PC-9 (cell line): ENCODE measurements around the gene FBXO41. TPM values are rescaled to one million over a fixed set of nuclear protein-coding genes. Genes with fewer than 3 reads are reported as not detected.

Experiments used
- BruUV-seq: library from RNA; stranded (reverse); fragments of 400-500 nt; replicated peaks from 2 replicates; lab custom pipeline; 2021; lab: Mats Ljungman, UMichigan
- CTCF ChIA-PET: fragments of 300-600 bp; sonication (Branson Sonifier 250); formaldehyde crosslinking; loops from one replicate; lab custom pipeline; 2022; ENCODE audit warnings: antibody characterized with exemption; lab: Charles Lee
- POLR2A ChIA-PET: fragments of 300-600 bp; sonication (Branson Sonifier 250); formaldehyde crosslinking; loops from one replicate; lab custom pipeline; 2022; ENCODE audit warnings: antibody characterized with exemption; ENCODE audit not compliant: unreplicated experiment; lab: Charles Lee
- DNase-seq, 2 experiments: peaks; one replicate each; pipeline versions ENCODE4 v3.0.0 to v3.0.0-alpha.2; 2015 to 2022; ENCODE audit warnings: mixed read lengths in 1 of 2
- H2AFZ ChIP-seq: fragments of 200-600 bp; sonication (generic); 2 replicates; pipeline ENCODE4 v1.8.1; 2017; ENCODE audit warnings: antibody characterized with exemption
- H3F3A ChIP-seq: fragments of 200-600 bp; sonication (generic); 2 replicates; pipeline ENCODE4 v1.8.1; 2017; ENCODE audit warnings: antibody characterized with exemption, mild to moderate bottlenecking, low read depth; ENCODE audit not compliant: insufficient read depth
- H3K27ac ChIP-seq: fragments of 200-600 bp; sonication (generic); 2 replicates; pipeline ENCODE4 v1.6.1; 2016; ENCODE audit warnings: mixed run types
- H3K27me3 ChIP-seq: fragments of 200-600 bp; sonication (generic); 2 replicates; pipeline ENCODE4 v1.6.1; 2016; ENCODE audit warnings: low read depth, mixed run types; ENCODE audit not compliant: insufficient read depth
- H3K36me3 ChIP-seq: fragments of 200-600 bp; sonication (generic); 2 replicates; pipeline ENCODE4 v1.6.1; 2016; ENCODE audit warnings: low read depth, mixed run types
- H3K4me1 ChIP-seq: fragments of 200-600 bp; sonication (generic); replicated peaks from 2 replicates; pipeline ENCODE4 v1.6.1; 2016; ENCODE audit warnings: mixed run types; ENCODE audit not compliant: insufficient read depth
- H3K4me2 ChIP-seq: fragments of 200-600 bp; sonication (generic); 2 replicates; pipeline ENCODE4 v1.6.1; 2017; ENCODE audit warnings: mixed run types
- H3K4me3 ChIP-seq: fragments of 200-600 bp; sonication (generic); 2 replicates; pipeline ENCODE4 v1.6.1; 2016; ENCODE audit warnings: mixed run types
- H3K79me2 ChIP-seq: fragments of 200-600 bp; sonication (generic); 2 replicates; pipeline ENCODE4 v1.6.1; 2017; ENCODE audit warnings: low read depth, mixed run types
- H3K9me2 ChIP-seq: fragments of 200-600 bp; sonication (generic); 2 replicates; pipeline ENCODE4 v1.8.1; 2017; ENCODE audit warnings: mild to moderate bottlenecking; ENCODE audit not compliant: insufficient read depth
- H3K9me3 ChIP-seq: fragments of 200-600 bp; sonication (generic); 2 replicates; pipeline ENCODE4 v1.8.1; 2016; ENCODE audit warnings: low read depth; ENCODE audit not compliant: insufficient read depth
- H4K20me1 ChIP-seq: fragments of 200-600 bp; sonication (generic); 2 replicates; pipeline ENCODE4 v1.8.1; 2017; ENCODE audit not compliant: insufficient read depth
- CTCF ChIP-seq: fragments of 200-600 bp; sonication (generic); conservative IDR thresholded peaks from 2 replicates; pipeline ENCODE4 v1.6.1; 2017; ENCODE audit warnings: mixed run types, antibody characterized with exemption, mild to moderate bottlenecking, moderate library complexity
- EZH2 ChIP-seq: fragments of 200-600 bp; sonication (generic); IDR thresholded peaks from 2 replicates; pipeline ENCODE4 v1.8.0; 2017; ENCODE audit warnings: antibody characterized with exemption, low read depth
- intact Hi-C: fragments of 100-400 bp; cut with micrococcal nuclease; formaldehyde crosslinking; loops from one replicate; pipeline ENCODE4 v1.10.0; 2022; ENCODE audit not compliant: unreplicated experiment
- total RNA-seq: library from RNA; stranded (reverse); gene quantifications from 2 replicates; pipeline ENCODE4 v1.2.3, GENCODE V29; 2021

FBXO41 gene
- total RNA-seq, 1 experiment from 2014 or later = 16.4 TPM

DNA sequence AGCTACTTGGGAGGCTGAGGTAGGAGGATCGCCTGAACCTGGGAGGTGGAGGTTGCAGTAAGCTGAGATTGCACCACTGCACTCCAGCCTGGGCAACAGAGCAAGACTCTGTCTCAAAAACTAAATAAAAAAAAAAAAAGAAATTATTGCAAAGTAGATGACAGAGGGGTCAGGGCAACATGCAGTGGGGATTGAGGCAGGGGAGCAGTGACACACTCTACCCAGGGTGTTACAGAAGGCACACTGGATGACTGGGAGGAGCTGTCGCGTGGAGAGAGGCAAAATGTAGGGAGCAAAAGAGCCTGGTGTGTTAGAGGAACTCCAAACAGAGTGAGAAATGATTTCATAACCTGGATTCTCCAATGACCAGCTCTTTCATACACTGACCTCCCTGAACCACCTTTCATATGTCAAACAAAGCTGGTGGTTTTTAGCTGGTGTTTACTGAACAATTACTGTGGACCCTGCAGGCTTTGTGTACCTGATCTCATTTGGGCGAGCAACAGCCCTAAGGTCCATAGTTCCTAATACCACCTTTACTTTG is 22.1 kb downstream of the FBXO41 start:
- no peaks in the 10 kb centered on the region for H3K27me3 ChIP-seq
- POLR2A ChIA-PET = no interaction called here
- BruUV-seq = no TSS peak
- TF ChIP-seq CTCF (no peak), EZH2 (no peak)
- peaks cover 9% of the 10 kb centered on the region; the same call in 1 of the 2 replicates for H4K20me1 ChIP-seq
- H2AFZ ChIP-seq = no peak overlapping the region
- CTCF ChIA-PET = no interaction called here
- H3K27ac ChIP-seq = no peak overlapping the region
- no peaks in the 10 kb centered on the region for H3K4me1 ChIP-seq
- no peak for DNase-seq
- intact Hi-C loops = no loop called here
- H3K79me2 ChIP-seq = no peaks in the 10 kb centered on the region
- no peaks in the 10 kb centered on the region for H3K9me2 ChIP-seq
- no peak overlapping the region for H3K4me3 ChIP-seq
- H3K9me3 ChIP-seq = no peaks in the 10 kb centered on the region
- no peak overlapping the region for H3K4me2 ChIP-seq
- peaks cover 3% of the 10 kb centered on the region; the same call in 1 of the 2 replicates for H3K36me3 ChIP-seq
- no peaks in the 10 kb centered on the region for H3F3A ChIP-seq

DNA sequence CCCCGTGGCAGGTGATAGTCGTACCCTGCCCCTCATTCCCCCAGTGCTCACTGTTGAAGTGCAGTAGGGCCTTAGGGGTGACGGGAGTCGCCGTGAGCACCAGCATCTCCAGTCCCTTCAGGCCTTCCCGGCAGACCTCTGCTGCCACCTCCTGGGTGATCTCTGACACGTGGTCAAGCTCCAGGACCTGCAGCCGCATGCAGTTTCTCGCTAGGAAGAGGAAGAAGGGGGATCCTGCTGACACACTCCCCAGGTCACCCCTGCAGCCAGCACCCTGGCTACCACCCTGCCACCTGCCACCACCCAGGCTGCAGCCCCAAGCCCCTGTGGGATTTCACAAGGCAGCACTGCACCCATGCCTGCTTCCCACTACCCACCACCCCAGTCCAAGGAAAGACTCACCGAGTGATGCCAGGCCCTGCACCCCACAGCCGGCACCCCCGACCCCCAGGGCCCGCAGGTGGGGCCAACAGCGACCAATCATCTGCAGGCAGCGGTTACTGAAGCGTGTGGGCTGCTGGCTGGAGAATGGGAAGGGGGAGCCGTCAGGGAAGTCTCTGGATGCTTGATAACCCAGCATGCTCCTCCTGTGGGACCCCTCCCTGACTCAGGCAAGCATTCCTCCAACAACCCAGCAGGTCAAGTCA is 23.8 kb downstream of the FBXO41 start:
- intact Hi-C loops = no loop called here

More for the DNA sequence above, 23.8 kb downstream of the FBXO41 start:
- no peaks in the 10 kb centered on the region for H3K9me3 ChIP-seq
- no peak overlapping the region for H2AFZ ChIP-seq
- H3K79me2 ChIP-seq = no peaks in the 10 kb centered on the region
- H3K36me3 ChIP-seq = peaks cover 3% of the 10 kb centered on the region; the same call in 1 of the 2 replicates
- TF ChIP-seq EZH2 (no peak), CTCF (peak; percentile 64)
- H3K27me3 ChIP-seq = no peaks in the 10 kb centered on the region
- peaks cover 4% of the 10 kb centered on the region; the same call in 1 of the 2 replicates for H3F3A ChIP-seq
- H3K9me2 ChIP-seq = no peaks in the 10 kb centered on the region
- peak in 1 of 2 experiments; percentile 43 for DNase-seq
- no peaks in the 10 kb centered on the region for H3K4me1 ChIP-seq
- no peak overlapping the region for H3K4me2 ChIP-seq
- H3K27ac ChIP-seq = no peak overlapping the region
- no TSS peak for BruUV-seq
- CTCF ChIA-PET = no interaction called here
- peaks cover 9% of the 10 kb centered on the region; the same call in 1 of the 2 replicates for H4K20me1 ChIP-seq
- POLR2A ChIA-PET = no interaction called here
- no peak overlapping the region for H3K4me3 ChIP-seq
